Stimulated activated CD4-positive, alpha-beta T cell treated with anti-CD3 and anti-CD28 coated beads, TNF-alpha, amount 100 ng/mL, for 48 hours (primary cell): ENCODE measurements around the gene ZNF319.
"Not testable (repeated sequence)": the region's sequence is repeated elsewhere in the genome, so short reads cannot be mapped to it uniquely, and the experiment has no call there.

Experiments used
- DNase-seq, 3 donors: peaks; one replicate each; pipeline ENCODE4 v3.0.0-alpha.2; 2020; ENCODE audit warnings: low read depth in 3 of 3

ZNF319 gene

DNA sequence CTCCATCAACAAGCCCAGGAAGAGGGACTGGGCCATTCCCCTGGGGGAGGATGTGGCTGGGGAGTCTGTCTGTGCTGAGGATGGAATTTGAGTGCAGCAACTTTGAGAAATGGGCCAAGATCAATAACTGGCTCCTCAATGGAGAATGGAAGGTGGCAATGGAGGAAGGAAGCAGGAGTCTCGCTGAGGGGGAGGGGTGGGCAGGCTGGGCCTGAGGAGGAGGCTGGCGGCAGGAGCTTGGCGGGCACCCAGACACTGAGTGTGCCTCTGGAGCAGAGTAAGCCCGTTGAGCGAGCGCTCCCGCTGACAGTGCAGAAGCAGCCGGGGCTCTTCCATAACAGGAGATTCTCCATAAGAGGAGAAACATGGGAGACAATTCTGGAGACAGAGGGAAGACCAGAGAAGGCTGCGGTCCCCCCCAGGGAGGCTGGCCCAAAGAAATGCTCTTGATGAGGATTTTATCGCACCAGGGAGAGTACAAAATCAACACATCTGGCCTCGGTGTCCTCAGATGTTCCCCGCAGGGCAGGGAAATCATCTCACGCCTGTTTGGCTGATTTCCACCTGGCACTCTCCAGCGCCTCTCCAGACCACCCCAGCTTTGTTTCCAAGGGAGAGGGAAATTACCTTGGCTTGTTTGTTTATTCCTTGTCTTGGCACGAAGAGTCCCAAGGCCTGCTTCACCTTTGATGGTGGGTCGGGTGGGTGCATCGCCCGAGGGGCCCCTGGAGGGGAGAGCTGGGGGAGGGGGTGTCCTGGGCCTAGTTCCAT, 22.3 kb upstream of the ZNF319 start:
- no peak for DNase-seq

DNA sequence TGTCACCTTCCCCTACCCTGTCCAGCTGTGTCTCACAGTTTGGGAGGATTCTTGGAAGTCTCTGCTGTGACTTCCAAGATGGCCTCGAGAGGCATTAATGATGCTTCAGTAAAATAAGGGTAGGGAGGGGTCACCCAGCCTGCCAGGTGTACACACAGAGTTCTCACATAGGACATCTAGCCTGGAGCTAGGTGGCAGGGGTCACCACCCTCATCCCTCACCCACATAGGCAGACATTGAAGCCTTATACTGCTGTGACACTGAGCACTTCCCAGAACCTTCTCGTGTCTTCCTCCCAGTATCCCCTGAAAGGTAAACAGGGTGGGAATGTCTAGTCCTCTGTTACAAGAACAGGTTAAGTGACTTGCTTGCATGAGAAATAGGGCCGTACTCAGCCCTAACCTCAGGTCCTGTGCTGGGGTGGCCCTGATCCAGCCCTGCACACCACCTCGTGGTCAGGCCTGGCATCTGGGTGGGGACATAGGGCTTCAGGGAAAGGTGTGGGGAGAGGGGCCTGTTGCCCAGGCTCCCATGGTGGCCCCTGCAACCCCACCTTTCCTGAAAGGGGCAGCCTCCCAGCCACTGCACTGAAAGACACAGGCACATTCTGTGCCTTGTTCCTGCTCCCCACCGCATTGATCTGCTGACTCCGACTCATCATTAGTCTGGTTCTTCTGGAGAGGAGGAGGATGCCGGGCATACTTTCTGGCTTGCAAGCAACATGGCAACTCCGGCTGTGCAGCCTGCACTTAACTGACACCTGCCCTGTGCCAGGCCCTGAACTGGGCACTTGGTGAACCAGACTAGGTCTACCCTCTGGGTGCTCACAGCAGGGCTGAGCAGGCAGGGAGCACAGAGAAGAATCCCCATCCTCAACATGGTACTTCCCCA, 21.4 kb upstream of the ZNF319 start:
- no peak for DNase-seq

DNA sequence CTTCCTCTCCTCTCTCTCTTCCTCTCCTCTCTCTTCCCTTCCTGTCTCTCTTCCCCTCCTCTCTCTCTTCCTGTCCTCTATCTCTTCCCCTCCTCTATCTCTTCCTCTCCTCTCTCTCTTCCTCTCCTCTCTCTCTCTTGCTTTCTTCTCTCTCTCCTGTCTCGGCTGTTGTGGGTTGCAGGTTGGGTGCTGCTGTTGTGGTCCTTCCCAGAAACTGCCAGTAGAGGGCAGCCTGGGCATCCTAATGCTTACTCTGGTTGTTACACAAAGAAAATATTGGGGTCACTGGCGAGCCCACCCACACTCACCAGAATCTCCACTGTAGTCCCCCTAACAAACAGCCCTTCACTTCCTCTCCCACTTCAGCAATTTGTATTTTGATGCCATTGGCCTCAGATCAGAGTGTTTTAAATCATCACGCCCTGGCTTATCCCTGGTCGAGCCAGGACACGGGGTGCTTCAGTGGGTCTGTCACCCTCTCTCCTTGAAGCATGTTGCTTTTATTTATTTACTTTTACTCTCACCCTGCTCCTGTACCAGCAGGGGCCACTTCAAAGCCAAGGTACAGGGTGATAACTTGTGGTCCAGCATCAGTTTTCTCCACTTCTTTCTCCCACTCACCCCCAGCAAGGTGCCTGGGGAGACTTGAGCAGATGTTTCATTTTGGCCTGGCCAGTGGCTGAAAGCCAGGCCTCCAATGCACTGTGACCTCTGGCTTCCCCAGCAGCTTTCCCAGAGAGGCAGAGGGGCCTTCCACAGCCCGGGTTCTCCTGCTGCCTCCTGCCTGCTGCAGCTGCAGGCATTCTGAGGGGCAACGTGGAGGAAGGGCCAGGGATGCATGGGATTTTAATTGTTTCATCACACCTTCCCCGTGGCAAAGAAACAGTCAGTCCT, 20.4 kb upstream of the ZNF319 start:
- DNase-seq = peak in 1 of 3 donors; percentile 48

DNA sequence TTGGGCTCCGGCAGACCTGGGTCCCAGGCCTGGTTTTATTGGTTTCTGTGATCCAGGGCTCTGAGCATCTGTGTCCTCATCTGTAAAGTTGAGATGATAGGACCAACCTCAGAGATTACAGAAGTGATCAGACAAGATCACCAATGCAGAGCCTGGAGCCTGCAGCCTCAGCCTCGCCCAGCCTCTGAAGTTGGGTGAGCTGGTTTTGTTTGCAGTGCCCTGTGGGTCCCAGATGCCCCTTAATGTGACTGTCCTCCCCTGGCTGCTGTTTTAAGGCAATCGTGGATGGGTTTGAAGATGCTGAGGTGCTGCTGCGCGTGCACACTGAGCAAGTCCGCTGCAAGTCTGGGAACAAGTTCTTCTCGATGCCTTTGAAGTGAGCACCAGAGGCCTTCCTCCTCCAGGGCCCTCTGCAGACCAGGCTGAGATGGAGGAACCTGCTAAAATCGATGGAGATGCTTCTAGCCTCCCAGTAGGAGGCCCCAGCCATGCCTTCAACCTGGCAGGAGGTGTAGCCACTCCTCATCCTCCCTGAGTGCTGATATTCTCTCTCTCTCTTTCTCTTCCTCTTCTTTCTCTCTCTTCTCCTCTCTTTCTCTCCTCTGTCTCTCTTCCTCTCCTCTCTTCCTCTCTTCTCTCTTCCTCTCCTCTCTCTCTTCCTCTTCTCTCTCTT, 19.5 kb upstream of the ZNF319 start:
- no peak for DNase-seq

DNA sequence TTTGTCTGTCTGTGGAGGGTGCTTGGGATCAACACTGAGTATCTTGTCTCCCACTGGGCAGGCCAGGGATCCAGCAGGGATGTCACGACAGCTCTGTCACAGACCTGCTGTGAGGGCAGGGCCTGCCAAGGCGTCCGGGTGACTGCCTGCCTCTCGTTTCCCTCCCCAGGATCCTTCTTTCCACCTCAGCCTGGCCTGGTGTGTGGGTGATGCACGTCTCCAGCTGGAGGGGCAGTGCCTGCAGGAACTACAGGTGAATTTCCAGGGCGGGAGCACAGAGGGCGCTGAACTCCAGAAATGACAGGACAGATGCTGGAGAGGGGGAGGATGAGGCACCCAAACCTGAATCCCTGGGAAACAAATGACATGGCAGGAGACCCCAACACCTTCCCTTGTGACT, 18.3 kb upstream of the ZNF319 start:
- no peak for DNase-seq

DNA sequence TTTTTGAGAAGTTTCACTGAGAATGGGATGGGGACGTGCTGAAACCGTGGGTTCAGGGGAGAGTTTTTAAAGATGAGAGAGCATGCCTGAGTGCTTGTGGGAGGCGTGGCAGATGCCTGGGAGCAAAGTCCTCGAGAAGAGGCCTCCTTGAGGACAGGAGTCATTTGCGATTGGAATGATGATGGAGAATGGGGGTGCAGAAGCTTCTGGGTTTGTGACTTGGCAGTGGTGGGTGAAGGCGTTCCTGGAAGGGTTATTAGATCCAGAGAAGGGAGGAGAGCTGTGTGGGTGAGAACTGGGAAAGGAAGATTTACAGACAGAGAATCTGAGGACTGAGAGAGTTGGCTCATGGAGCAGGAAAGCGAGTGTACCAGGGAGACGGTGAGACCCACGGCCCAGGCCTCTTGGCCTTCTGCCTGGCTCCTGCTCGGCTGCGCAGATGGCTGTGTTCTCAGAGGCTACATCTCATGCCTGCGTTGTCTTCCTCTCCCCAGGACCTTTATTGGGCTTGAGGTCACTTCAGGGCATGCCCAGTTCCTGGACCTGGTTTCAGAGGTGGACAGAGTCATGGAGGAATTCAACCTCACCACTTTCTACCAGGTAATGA, 16.5 kb upstream of the ZNF319 start:
- DNase-seq = no peak

DNA sequence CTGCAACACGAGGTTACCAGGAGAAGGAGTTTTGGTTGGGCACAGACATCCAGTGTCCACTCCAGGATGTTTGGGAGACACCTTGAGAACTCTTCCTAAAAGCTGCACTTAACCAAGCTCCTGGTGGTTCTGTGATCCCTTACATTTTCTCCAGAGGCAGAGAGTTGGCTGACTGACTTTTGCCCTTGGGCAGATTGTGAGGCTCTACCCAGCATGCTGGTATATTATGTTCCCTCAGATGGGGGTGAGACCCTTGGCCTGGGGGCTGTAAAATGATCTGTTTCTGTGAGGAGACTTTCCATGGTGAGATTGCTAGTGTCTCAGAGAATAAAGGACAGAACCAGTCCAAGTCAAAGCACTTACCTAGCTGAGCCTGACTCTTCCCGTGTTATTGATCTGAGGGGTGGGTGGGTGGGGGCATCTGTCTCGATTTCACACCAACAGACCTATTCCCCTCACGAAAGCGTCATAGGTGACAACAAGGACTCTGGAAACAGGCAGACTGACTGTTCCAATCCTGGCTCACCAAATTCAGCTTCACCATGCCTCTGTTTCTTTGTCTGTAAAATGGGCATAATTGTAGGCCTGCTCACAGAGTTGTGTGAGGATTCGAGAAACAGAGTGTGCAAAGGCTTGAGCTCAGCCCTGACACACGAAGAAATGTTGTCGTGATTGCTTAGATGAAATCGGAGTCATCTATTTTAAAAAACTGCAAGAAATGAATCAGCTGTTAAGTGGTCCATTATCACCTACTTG, 12.9 kb upstream of the ZNF319 start:
- no peak for DNase-seq

DNA sequence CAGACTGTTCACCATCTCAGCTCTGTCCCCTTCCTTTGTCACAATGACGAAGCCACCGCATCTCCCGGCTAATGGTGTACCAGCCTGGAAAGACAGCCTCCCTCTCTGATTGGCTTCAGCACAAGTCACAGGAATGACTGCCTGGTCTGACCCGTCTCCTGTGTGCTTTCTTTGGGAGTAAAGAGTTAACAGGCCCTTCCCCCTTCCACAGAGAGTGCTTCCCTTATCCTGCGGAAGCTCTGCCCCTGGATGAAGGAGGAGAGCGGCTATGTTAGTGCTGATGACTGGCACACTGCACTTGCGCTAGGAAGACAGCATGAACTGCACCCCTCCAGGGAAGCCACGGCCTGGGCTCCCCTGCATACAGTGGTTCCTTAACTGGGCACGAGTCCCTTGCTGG, 12.0 kb upstream of the ZNF319 start:
- DNase-seq = no peak

DNA sequence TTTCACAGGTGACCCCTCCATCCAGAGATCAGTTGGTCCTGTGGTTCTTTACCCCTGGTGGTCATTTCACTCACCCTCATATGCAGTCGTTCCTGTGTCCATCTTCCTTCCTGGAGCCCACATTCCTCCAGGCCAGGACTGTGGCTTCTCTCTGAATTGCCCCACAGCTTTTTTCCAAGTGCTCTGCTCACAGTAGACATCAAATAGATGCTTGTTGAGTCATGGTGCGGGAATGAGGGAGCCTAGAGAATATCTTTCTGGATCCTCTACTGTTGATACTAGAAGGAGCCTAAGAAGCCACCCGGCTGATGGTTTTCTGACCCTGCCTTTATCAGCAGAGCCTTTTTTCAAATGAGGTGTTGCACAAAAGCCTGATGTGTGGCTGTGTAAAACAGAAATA, 11.2 kb upstream of the ZNF319 start:
- no peak for DNase-seq

DNA sequence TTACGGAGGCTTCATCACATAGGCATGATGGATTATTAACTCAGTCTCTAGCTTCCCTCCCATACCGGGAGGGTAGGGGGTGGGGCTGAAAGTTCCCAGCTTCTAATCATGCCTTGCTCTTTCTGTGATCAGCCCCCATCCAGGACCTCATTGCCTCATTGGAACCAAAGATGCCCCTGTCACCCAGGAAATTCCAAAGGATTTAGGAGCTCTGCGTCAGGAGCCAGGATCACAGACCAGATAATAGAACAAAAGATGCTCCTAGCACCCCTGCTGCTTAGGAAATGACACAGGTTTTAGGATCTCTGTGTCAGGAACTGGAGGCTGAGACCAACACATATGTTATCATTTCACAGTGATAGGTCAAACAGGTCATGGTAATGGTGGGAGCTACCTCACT, 10.4 kb upstream of the ZNF319 start:
- DNase-seq = no peak

DNA sequence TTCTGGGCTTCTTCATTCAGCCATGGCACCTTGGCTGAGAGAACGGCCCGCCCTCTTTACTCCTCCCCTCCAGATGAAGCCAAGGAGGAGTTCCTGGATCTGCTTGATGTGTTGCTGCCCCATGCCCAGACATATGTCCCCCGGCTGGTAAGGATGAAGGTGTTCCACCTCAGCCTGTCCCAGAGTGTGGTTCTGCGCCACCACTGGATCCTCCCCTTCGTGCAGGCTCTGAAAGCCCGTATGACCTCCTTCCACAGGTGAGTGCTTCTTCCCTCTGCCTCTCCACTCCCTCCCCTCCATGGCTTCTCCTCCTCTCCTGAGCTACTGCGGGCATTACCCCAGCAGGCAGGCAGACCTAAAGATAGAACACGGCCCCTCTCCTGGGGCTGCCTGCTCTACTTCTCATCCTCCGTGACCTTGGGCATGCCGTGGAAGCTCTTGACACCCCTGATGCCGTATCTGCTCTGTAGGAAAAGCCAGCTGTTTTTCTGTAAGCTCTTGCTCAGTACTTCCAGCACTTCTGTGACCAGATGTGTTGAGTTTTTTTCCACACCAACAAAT, 9.5 kb upstream of the ZNF319 start:
- no peak for DNase-seq

DNA sequence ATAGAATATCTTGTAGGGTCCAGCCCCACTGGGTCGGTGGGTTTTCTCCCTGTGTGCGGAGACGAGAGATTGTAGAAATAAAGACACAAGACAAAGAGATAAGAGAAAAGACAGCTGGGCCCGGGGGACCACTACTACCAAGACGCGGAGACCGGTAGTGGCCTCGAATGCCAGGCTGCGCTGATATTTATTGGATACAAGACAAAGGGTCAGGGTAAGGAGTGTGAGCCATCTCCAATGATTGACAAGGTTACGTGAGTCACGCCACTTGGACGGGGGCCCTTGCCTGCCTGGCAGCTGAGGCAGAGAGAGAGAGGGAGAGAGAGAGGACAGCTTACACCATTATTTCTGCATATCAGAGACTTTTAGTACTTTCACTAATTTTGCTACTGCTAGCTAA, 4.3 kb upstream of the ZNF319 start:
- not testable (repeated sequence) for DNase-seq

DNA sequence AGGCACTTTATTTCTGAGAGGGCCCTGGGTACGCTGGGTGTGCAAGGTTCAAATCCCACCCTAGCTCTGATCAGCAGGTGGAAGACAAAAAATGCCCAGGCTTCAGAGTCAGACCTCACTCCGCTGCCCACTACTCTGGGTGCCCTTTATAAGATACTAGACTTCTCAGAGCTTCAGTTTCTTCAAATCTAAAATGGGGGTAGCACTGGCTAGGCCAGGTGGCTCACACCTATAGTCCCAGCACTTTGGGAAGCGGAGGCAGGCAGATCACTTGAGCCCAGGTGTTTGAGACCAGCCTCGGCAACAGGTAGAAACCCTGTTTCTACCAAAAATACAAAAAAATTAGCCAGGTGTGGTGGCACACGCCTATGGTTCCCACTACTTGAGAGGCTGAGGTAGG, 2.5 kb upstream of the ZNF319 start:
- no peak for DNase-seq

DNA sequence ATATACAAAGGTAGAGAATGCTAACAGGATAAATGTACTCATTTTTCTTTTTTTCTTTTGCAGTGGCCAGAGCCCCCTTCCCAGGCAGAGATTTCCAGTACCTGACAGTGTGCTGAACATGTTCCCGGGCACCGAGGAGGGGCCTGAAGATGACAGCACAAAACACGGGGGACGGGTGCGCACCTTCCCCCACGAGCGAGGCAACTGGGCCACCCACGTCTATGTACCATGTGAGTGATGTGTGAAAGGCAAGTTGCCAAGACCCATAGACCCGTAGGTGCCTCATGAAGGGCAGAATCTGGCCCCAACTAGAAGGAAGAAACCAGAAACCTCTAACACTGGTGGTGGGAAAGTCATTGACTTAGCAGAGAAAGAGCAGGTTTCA, 1.9 kb upstream of the ZNF319 start:
- no peak for DNase-seq

DNA sequence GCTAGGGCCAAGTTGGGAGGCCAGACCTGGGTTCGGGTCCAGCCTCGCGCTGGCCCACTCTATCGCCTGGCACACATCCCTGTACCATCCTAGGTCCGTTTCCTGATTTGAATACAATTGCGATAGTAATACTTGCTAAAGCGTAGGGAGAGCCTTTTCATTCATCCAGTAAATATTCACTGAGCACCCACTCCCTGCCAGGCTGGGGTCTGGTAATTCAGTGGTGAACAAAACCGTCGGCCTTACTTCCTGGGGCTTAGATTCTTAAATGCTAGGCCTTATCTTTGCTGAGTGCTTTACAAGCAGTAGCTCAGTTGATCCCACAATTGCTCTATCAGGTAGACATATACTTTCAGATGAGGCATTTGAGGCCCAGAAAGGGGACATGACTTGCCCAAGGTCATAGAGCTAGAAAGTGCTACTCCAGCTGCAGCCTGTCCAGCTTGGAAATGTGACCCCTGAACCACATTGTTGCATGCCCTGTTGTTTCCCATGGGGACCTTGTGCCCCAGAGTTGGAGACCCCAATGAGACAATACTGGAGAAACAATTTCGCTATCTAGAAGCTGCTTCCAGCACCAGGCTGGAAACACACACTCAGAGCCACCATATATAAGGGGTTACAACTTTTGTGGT, 1.4 kb upstream of the ZNF319 start:
- no peak for DNase-seq

DNA sequence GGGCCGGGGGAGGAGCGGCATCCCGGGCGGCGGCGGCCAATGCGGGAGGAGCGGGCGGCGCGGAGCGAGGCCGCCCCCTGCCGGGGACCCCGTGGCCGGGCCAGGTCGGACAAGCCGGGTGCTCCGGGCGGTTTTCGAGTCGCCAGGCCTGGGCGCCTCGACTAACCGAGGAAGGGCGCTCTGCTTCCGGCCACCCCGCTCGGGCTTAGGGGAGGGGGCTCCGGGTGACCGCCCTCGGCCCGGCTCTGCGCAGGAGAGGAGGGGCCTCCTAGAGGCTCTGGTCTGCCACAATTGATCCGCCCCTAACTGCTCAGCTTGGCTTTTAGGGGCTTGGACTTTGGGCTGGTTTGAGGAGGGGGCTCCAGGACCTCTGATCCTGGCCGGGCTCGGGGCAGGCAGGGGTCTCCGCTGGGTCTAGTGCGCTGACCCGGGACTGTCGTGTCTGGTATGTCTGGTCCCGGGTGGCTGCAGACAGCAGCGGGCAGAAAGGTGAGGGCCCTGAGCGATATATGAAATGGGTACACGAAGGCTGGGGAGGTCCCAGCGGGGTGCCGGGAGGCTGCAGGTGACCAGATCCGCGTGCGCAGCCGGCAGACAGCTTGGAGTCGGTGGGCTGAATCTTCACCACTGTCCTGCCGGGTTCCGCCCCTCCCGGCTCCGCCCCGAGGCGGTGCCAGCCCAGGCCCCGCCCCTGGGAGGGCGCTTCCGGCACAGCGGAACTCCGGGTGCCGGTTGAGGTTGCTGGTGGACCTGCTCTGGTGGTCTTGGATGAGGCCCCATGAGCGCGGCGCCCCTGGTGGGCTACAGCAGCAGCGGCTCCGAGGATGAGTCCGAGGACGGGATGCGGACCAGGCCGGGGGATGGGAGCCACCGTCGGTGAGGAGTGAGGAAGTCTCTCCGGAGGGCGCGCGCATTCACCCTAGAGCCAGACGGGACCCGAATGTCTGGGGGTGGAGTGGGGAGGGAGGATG, 519 bp upstream of the ZNF319 start, which contains the start of gene USB1:
Gene USB1, plus strand, starts transcription at position 702 of the 971 bp plus-strand sequence. Its CDS starts 77 bp downstream, at position 779.
- DNase-seq = peak; percentile 58 to 77 (median 63)

DNA sequence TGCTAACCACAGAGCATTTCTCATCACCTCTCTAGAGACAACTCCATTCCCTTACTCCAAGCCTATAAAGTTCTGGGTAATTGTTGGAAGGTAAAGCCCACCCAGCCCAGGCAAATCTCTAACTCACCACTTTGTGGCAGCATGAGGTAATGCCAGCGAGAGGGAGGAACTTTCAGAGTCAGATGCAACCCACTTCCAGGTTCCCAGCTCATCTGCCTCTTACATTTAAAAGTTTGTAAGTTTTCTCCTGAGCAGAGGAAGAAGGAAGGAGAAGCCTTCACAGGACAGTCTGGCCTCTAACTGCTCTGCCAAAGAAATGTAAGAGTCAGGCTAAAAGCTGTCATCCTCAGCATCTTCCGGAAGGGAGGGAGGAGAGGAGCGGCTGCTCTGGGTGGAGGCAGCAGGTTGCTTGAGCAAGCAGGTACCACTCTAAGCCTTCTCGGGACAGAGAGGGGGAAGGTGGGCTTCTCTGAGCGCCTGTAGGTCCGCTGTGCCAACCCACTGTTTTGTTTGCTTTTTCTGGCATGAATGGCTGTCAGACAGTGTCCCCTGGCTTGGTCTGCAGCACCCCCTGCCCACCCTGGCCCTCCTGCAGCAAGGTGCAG, 1.0 kb downstream of the ZNF319 start:
- peak in 1 of 3 donors; percentile 19 for DNase-seq

DNA sequence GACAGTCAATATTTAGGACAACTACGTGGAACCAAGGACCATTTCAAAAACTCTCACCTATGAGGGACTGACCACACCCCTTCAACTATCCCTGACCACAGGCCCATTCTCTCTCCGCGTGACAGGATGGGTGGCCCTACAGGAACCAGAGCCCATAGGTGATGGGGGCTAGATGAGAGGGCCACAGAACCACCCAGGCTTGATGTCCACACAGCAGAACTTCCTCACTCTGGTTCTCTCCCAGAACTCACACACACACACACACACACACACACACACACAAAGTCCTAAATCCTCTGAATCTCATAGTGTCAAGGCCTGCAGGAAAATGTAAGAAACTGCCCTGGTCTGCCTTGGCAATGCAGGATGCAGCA, 1.5 kb downstream of the ZNF319 start:
- no peak for DNase-seq
